Effector memory CD4-positive, alpha-beta T cell (primary cell): ENCODE data around the gene TTC31.
"Not testable (repeated sequence)": the region's sequence is repeated elsewhere in the genome, so short reads cannot be mapped to it uniquely, and the experiment has no call there.

Source experiments
- DNase-seq, 3 donors: peaks; one replicate each; pipeline ENCODE4 v3.0.0-alpha.2; 2020
- H3K27ac ChIP-seq: 2 replicates; pipeline ENCODE4 v1.7.0; 2013; ENCODE audit warnings: mild to moderate bottlenecking, low read length, moderate library complexity; ENCODE audit not compliant: insufficient read depth, poor library complexity, severe bottlenecking
- H3K27me3 ChIP-seq: replicated peaks from 2 replicates; pipeline ENCODE4 v1.7.0; 2013; ENCODE audit warnings: mild to moderate bottlenecking, low read length; ENCODE audit not compliant: insufficient read depth, control insufficient read depth, poor library complexity, severe bottlenecking
- H3K36me3 ChIP-seq: 2 replicates; pipeline ENCODE4 v1.7.0; 2013; ENCODE audit warnings: mild to moderate bottlenecking, low read length, moderate library complexity; ENCODE audit not compliant: control insufficient read depth, insufficient read depth
- H3K4me1 ChIP-seq: 2 replicates; pipeline ENCODE4 v1.7.0; 2013; ENCODE audit warnings: low read length, mild to moderate bottlenecking; ENCODE audit not compliant: control insufficient read depth, insufficient read depth, poor library complexity, severe bottlenecking
- H3K4me3 ChIP-seq: 2 replicates; pipeline ENCODE4 v1.7.0; 2013; ENCODE audit warnings: low read length, low read depth, mild to moderate bottlenecking; ENCODE audit not compliant: insufficient read depth, poor library complexity, severe bottlenecking
- H3K9me3 ChIP-seq: 2 replicates; pipeline ENCODE4 v1.7.0; 2013; ENCODE audit warnings: mild to moderate bottlenecking, low read length, moderate library complexity; ENCODE audit not compliant: control insufficient read depth

The TTC31 gene

GRCh38 chr2:74470742-74471141 lies 12.1 kb upstream of the TTC31 start:
- not testable (repeated sequence) for H3K27me3 ChIP-seq, H3K9me3 ChIP-seq
- peak overlapping the region; percentile 22 for H3K27ac ChIP-seq

GRCh38 chr2:74471332-74472065 lies 11.4 kb upstream of the TTC31 start:
- no peak for DNase-seq
- H3K36me3 ChIP-seq = peaks cover 8% of the 10 kb centered on the region
- H3K9me3 ChIP-seq = no peaks in the 10 kb centered on the region
- H3K4me1 ChIP-seq = peaks cover 16% of the 10 kb centered on the region
- H3K27ac ChIP-seq = peak overlapping the region; percentile 81
- H3K27me3 ChIP-seq = no peaks in the 10 kb centered on the region
- peak overlapping the region; percentile 58 for H3K4me3 ChIP-seq

More at GRCh38 chr2:74470742-74471141, 12.1 kb upstream of the TTC31 start:
- H3K36me3 ChIP-seq, DNase-seq, H3K4me3 ChIP-seq: not testable (repeated sequence)
- peaks cover 16% of the 10 kb centered on the region for H3K4me1 ChIP-seq

- H3K27me3 ChIP-seq = no peaks in the 10 kb centered on the region
- H3K27ac ChIP-seq = peak within 1 kb of the TSS; percentile 81
- H3K9me3 ChIP-seq = no peaks in the 10 kb centered on the region
- H3K4me1 ChIP-seq = peaks cover 16% of the 10 kb centered on the region
- H3K36me3 ChIP-seq = peaks cover 8% of the 10 kb centered on the region
- peak; percentile 91 to 96 (median 92) for DNase-seq
- H3K4me3 ChIP-seq = peak within 1 kb of the TSS; percentile 58
These were observed 10.6 kb upstream of the TTC31 start, which contains the start of gene MRPL53 for GRCh38 chr2:74472086-74472944. MRPL53 (minus strand) TSS chr2:74472680; CDS start chr2:74472660, 20 bp downstream.

GRCh38 chr2:74472945-74473258 lies 10.0 kb upstream of the TTC31 start:
- peak overlapping the region; percentile 81 for H3K27ac ChIP-seq
- H3K9me3 ChIP-seq = no peaks in the 10 kb centered on the region
- H3K4me1 ChIP-seq = peaks cover 16% of the 10 kb centered on the region
- no peak for DNase-seq
- peak overlapping the region; percentile 58 for H3K4me3 ChIP-seq
- peaks cover 8% of the 10 kb centered on the region for H3K36me3 ChIP-seq
- no peaks in the 10 kb centered on the region for H3K27me3 ChIP-seq

GRCh38 chr2:74474481-74474880 lies 8.4 kb upstream of the TTC31 start:
- Histone ChIP-seq H3K9me3 (no peaks in the 10 kb centered on the region), H3K36me3 (peaks cover 8% of the 10 kb centered on the region), H3K4me1 (peaks cover 16% of the 10 kb centered on the region), H3K27ac (no peak overlapping the region), H3K27me3 (no peaks in the 10 kb centered on the region), H3K4me3 (no peak overlapping the region)
- no peak for DNase-seq

GRCh38 chr2:74474899-74475298 lies 8.0 kb upstream of the TTC31 start:
- H3K9me3 ChIP-seq = no peaks in the 10 kb centered on the region

GRCh38 chr2:74481431-74481830 lies 1.4 kb upstream of the TTC31 start:
- Histone ChIP-seq H3K4me3 (peak overlapping the region; percentile 100), H3K36me3 (peaks cover 8% of the 10 kb centered on the region), H3K4me1 (peaks cover 21% of the 10 kb centered on the region), H3K9me3 (no peaks in the 10 kb centered on the region), H3K27ac (peak overlapping the region; percentile 98), H3K27me3 (no peaks in the 10 kb centered on the region)
- no peak for DNase-seq

More at GRCh38 chr2:74474899-74475298, 8.0 kb upstream of the TTC31 start:
- Histone ChIP-seq H3K4me1 (peaks cover 16% of the 10 kb centered on the region), H3K27me3 (no peaks in the 10 kb centered on the region), H3K36me3 (peaks cover 8% of the 10 kb centered on the region), H3K27ac (no peak overlapping the region), H3K4me3 (no peak overlapping the region)
- no peak for DNase-seq

- Histone ChIP-seq H3K4me1 (peaks cover 21% of the 10 kb centered on the region), H3K36me3 (peaks cover 8% of the 10 kb centered on the region)
- DNase-seq = peak in 2 of 3 donors; percentile 27 to 41
These were observed 700 bp upstream of the TTC31 start for GRCh38 chr2:74481961-74482800.

GRCh38 chr2:74483675-74484164 lies 839 bp downstream of the TTC31 start:
- Histone ChIP-seq H3K4me1 (peaks cover 21% of the 10 kb centered on the region), H3K36me3 (peaks cover 14% of the 10 kb centered on the region), H3K27ac (peak overlapping the region; percentile 98), H3K4me3 (peak overlapping the region; percentile 100)
- H3K27me3 ChIP-seq, DNase-seq, H3K9me3 ChIP-seq: not testable (repeated sequence)

More at GRCh38 chr2:74481961-74482800, 700 bp upstream of the TTC31 start:
- Histone ChIP-seq H3K9me3 (no peaks in the 10 kb centered on the region), H3K4me3 (peak overlapping the region; percentile 100), H3K27ac (peak overlapping the region; percentile 98), H3K27me3 (no peaks in the 10 kb centered on the region)
